ENCODE results near the gene FALEC.
A peak's percentile ranks its signal among the peaks of the same experiment; 100 is the strongest.
"Not testable (repeated sequence)": the region's sequence is repeated elsewhere in the genome, so short reads cannot be mapped to it uniquely, and the experiment has no call there.

FALEC gene

GRCh38 chr1:150563340-150564038 is 47.9 kb downstream of the FALEC start:
- no peak for DNase-seq (ENCODE audit: low spot score)
- in situ Hi-C loops (cut with MboI; ENCODE audit: low pct_unique_long_range_greater_than_20kb, low sequenced_read_pairs, unreplicated experiment), result loop anchor here (10.0 kb wide), 1 partner anchor 51 kb away; no protein-coding TSS in a partner anchor
- no peak for TF ChIP-seq CTCF (IDR thresholded peaks at IDR 0.05; ENCODE audit: extremely low read depth, insufficient read depth, missing control alignments)

GRCh38 chr1:150564051-150564991 is 48.8 kb downstream of the FALEC start:
- TF ChIP-seq CTCF (IDR thresholded peaks at IDR 0.05; ENCODE audit: extremely low read depth, insufficient read depth, missing control alignments), result no peak
- no peak for DNase-seq (ENCODE audit: low spot score)
- in situ Hi-C loops (cut with MboI; ENCODE audit: low pct_unique_long_range_greater_than_20kb, low sequenced_read_pairs, unreplicated experiment), result loop anchor here (10.0 kb wide), 1 partner anchor 50 kb away; no protein-coding TSS in a partner anchor

- in situ Hi-C loops (cut with MboI; ENCODE audit: low pct_unique_long_range_greater_than_20kb, low sequenced_read_pairs, unreplicated experiment), result loop anchor here (10.0 kb wide), 1 partner anchor 49 kb away; no protein-coding TSS in a partner anchor
Observed at GRCh38 chr1:150565240-150565991, 49.9 kb downstream of the FALEC start.

GRCh38 chr1:150566589-150567340 is 51.2 kb downstream of the FALEC start:
- in situ Hi-C loops (cut with MboI; ENCODE audit: low pct_unique_long_range_greater_than_20kb, low sequenced_read_pairs, unreplicated experiment), result loop anchor here (10.0 kb wide), 1 partner anchor 48 kb away; no protein-coding TSS in a partner anchor
- no peak for TF ChIP-seq CTCF (IDR thresholded peaks at IDR 0.05; ENCODE audit: extremely low read depth, insufficient read depth, missing control alignments)
- no peak for DNase-seq (ENCODE audit: low spot score)

More at GRCh38 chr1:150565240-150565991, 49.9 kb downstream of the FALEC start:
- DNase-seq (ENCODE audit: low spot score), result not testable (repeated sequence)

GRCh38 chr1:150567341-150567716 is 51.8 kb downstream of the FALEC start:
- no peak for TF ChIP-seq CTCF (IDR thresholded peaks at IDR 0.05; ENCODE audit: extremely low read depth, insufficient read depth, missing control alignments)
- in situ Hi-C loops (cut with MboI; ENCODE audit: low pct_unique_long_range_greater_than_20kb, low sequenced_read_pairs, unreplicated experiment), result loop anchor here (10.0 kb wide), 1 partner anchor 47 kb away; no protein-coding TSS in a partner anchor
- DNase-seq (ENCODE audit: low spot score), result peak; percentile 66

GRCh38 chr1:150567717-150568593 is 52.4 kb downstream of the FALEC start:
- peak; percentile 38 for DNase-seq (ENCODE audit: low spot score)
- in situ Hi-C loops (cut with MboI; ENCODE audit: low pct_unique_long_range_greater_than_20kb, low sequenced_read_pairs, unreplicated experiment), result loop anchor here (10.0 kb wide), 1 partner anchor 47 kb away; no protein-coding TSS in a partner anchor
- TF ChIP-seq CTCF (IDR thresholded peaks at IDR 0.05; ENCODE audit: extremely low read depth, insufficient read depth, missing control alignments), result no peak

Measured in GM13977 (cell line).